IPS-18a (cell line): ENCODE measurements around the gene GTF3C5.

ENCODE experiments used
- H3K27ac ChIP-seq: one replicate; pipeline ENCODE4 v1.5.1; 2013; ENCODE audit warnings: low read length
- H3K27me3 ChIP-seq: one replicate; pipeline ENCODE4 v1.6.1; 2013; ENCODE audit warnings: mild to moderate bottlenecking, low read length; ENCODE audit not compliant: control insufficient read depth, insufficient read depth
- H3K36me3 ChIP-seq: one replicate; pipeline ENCODE4 v1.6.1; 2013; ENCODE audit warnings: low read depth, low read length; ENCODE audit not compliant: control insufficient read depth
- H3K4me1 ChIP-seq: one replicate; pipeline ENCODE4 v1.6.1; 2013; ENCODE audit warnings: low read depth, low read length; ENCODE audit not compliant: control insufficient read depth
- H3K4me3 ChIP-seq: one replicate; pipeline ENCODE4 v1.5.1; 2013; ENCODE audit warnings: low read length
- H3K9ac ChIP-seq: one replicate; pipeline ENCODE4 v1.6.1; 2013; ENCODE audit warnings: mild to moderate bottlenecking, low read length, moderate library complexity
- H3K9me3 ChIP-seq: one replicate; pipeline ENCODE4 v1.6.1; 2013; ENCODE audit warnings: low read depth, low read length; ENCODE audit not compliant: control insufficient read depth

The GTF3C5 gene

GRCh38 chr9:133102190-133103021, 71.6 kb downstream of the GTF3C5 start:
- Histone ChIP-seq H3K4me3 (no peak overlapping the region), H3K27me3 (no peaks in the 10 kb centered on the region), H3K36me3 (peaks cover 33% of the 10 kb centered on the region), H3K4me1 (no peaks in the 10 kb centered on the region), H3K9me3 (no peaks in the 10 kb centered on the region), H3K27ac (no peak overlapping the region), H3K9ac (no peak overlapping the region)

GRCh38 chr9:133103183-133103986, 72.6 kb downstream of the GTF3C5 start:
- Histone ChIP-seq H3K9me3 (no peaks in the 10 kb centered on the region), H3K4me1 (no peaks in the 10 kb centered on the region), H3K9ac (no peak overlapping the region), H3K36me3 (peaks cover 34% of the 10 kb centered on the region), H3K27ac (no peak overlapping the region), H3K27me3 (no peaks in the 10 kb centered on the region), H3K4me3 (no peak overlapping the region)

- no peaks in the 10 kb centered on the region for H3K9me3 ChIP-seq
- no peaks in the 10 kb centered on the region for H3K4me1 ChIP-seq
- H3K27ac ChIP-seq = no peak overlapping the region
- H3K36me3 ChIP-seq = peaks cover 32% of the 10 kb centered on the region
- no peaks in the 10 kb centered on the region for H3K27me3 ChIP-seq
- no peak overlapping the region for H3K9ac ChIP-seq
- no peak overlapping the region for H3K4me3 ChIP-seq
Observed at GRCh38 chr9:133103987-133104505, 73.2 kb downstream of the GTF3C5 start.

- Histone ChIP-seq H3K4me3 (no peak overlapping the region), H3K36me3 (peaks cover 32% of the 10 kb centered on the region), H3K27me3 (no peaks in the 10 kb centered on the region), H3K9me3 (no peaks in the 10 kb centered on the region), H3K27ac (no peak overlapping the region), H3K4me1 (no peaks in the 10 kb centered on the region), H3K9ac (no peak overlapping the region)
Observed at GRCh38 chr9:133104718-133105460, 74.1 kb downstream of the GTF3C5 start.

- Histone ChIP-seq H3K4me3 (no peak overlapping the region), H3K9me3 (no peaks in the 10 kb centered on the region), H3K4me1 (no peaks in the 10 kb centered on the region), H3K9ac (no peak overlapping the region), H3K27ac (no peak overlapping the region), H3K27me3 (no peaks in the 10 kb centered on the region), H3K36me3 (peaks cover 32% of the 10 kb centered on the region)
Observed at GRCh38 chr9:133105461-133105770, 74.6 kb downstream of the GTF3C5 start.

- Histone ChIP-seq H3K4me3 (no peak overlapping the region), H3K27ac (no peak overlapping the region), H3K9ac (no peak overlapping the region), H3K36me3 (peaks cover 26% of the 10 kb centered on the region), H3K27me3 (no peaks in the 10 kb centered on the region), H3K4me1 (no peaks in the 10 kb centered on the region), H3K9me3 (no peaks in the 10 kb centered on the region)
Observed at GRCh38 chr9:133106511-133107244, 75.9 kb downstream of the GTF3C5 start.

GRCh38 chr9:133107245-133107722, 76.5 kb downstream of the GTF3C5 start:
- no peak overlapping the region for H3K27ac ChIP-seq
- no peaks in the 10 kb centered on the region for H3K27me3 ChIP-seq
- no peak overlapping the region for H3K4me3 ChIP-seq
- H3K36me3 ChIP-seq = peaks cover 20% of the 10 kb centered on the region
- H3K9ac ChIP-seq = no peak overlapping the region
- no peaks in the 10 kb centered on the region for H3K4me1 ChIP-seq
- no peaks in the 10 kb centered on the region for H3K9me3 ChIP-seq
